ENCODE data around the gene CATSPERD.

Gene CATSPERD

DNA sequence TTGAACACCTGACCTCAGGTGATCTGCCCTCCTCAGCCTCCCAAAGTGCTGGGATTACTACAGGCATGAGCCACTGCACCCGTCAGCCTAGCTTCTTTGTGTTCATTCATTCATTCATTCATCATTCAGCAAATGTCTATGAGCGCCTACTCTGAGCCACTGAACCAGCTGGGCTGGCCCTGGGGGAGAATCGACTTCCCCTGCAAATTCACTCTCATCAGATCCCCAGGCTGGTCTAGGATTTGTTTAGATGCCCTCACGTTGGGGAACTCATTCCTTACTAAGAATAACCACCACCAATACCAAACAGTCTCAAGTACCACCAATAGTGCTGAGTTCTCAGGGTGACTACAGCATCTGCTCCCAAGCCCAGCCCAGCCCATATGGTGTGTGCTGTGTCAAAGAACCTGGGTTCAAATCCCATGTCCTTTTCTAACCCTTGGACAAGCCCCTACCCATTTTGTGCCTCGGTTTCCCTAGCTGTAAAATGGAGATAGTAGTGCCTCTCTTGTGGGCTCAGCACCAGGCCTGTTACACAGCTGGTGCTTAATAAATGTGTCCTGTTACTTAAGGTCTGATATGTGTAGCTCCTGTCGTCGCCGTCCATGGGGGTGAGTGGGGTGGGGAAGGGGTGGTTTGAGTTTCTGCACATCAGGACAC is 101.2 kb downstream of the CATSPERD start:
- H3K27ac ChIP-seq (ENCODE audit: insufficient read depth, low read length, poor library complexity, severe bottlenecking) = no peak overlapping the region
- H3K4me1 ChIP-seq (ENCODE audit: control insufficient read depth, insufficient read depth, low read length, poor library complexity, severe bottlenecking) = no peaks in the 10 kb centered on the region
- H3K27me3 ChIP-seq (replicated peaks; ENCODE audit: control insufficient read depth, insufficient read depth, low read length, poor library complexity, severe bottlenecking) = no peaks in the 10 kb centered on the region
- H3K9me3 ChIP-seq (ENCODE audit: control insufficient read depth, low read length) = no peaks in the 10 kb centered on the region
- H3K36me3 ChIP-seq (ENCODE audit: control insufficient read depth, insufficient read depth, low read length) = no peaks in the 10 kb centered on the region
- no peak for DNase-seq
- no peak overlapping the region for H3K4me3 ChIP-seq (ENCODE audit: insufficient read depth, low read depth, low read length, poor library complexity, severe bottlenecking)

DNA sequence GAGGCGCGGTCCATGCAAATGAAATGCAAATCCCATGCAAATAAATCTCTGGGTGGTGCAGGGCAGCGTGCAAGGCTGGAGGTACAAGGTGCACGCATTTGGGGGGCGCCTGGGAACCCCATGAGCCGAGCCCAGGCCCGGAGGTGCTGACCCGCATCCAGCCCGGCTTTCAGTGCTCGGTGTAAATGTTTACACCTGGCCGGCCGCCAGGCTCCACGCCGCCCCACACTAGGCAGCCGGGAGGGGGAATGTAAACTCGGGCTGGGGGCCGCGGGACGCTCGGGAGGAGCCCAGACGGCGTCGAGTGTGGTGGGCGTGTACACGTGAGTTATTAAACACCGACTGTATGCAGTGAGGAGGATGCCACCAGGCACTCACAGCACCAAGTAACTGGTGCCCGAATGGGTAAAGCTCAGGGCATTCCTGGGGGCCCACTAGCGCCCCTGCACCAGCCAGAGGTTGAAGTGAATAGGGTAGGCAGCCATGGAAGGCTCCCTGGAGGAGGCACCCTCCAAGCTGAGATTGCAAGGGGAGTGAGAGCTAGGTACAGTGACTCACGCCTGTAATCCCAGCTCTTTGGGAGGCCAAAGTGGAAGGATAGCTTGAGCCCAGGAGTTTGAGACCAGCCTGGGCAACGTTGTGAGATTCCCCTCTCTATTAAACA is 101.9 kb downstream of the CATSPERD start:
- H3K9me3 ChIP-seq (ENCODE audit: control insufficient read depth, low read length) = no peaks in the 10 kb centered on the region
- H3K27me3 ChIP-seq (replicated peaks; ENCODE audit: control insufficient read depth, insufficient read depth, low read length, poor library complexity, severe bottlenecking) = no peaks in the 10 kb centered on the region
- H3K27ac ChIP-seq (ENCODE audit: insufficient read depth, low read length, poor library complexity, severe bottlenecking) = no peak overlapping the region
- no peaks in the 10 kb centered on the region for H3K36me3 ChIP-seq (ENCODE audit: control insufficient read depth, insufficient read depth, low read length)
- no peak overlapping the region for H3K4me3 ChIP-seq (ENCODE audit: insufficient read depth, low read depth, low read length, poor library complexity, severe bottlenecking)
- no peak for DNase-seq
- no peaks in the 10 kb centered on the region for H3K4me1 ChIP-seq (ENCODE audit: control insufficient read depth, insufficient read depth, low read length, poor library complexity, severe bottlenecking)

DNA sequence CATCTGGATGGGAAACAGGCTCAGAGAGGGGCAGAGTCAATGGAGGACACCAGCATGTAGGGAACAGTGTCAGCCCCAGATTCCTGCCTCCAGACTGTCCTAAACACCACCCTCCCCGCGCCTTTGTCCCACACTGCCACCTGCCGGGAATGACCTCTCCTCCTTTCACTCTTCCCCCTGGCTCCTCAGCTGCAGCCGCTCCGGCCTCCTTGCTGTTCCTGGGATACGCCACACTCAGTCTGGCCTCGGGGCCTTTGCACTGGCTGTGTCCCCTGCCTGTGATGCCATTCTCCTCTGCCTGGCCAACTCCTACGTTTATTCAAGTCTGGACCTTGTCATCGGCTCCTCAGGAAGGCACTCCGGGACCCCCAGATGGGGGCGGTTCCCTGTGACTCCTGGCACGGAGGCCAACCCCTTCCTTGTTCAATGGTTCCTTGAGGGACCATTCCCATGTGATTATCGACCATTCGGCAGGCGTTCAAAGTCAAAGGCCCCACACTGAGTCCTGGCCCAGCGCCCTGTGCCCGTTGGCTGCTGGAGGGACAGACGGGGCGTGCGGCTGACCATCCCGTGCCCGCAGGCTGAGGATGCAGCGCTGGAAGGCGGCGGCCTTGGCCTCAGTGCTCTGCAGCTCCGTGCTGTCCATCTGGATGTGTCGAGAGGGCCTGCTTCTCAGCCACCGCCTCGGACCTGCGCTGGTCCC is 103.3 kb downstream of the CATSPERD start:
- H3K27ac ChIP-seq (ENCODE audit: insufficient read depth, low read length, poor library complexity, severe bottlenecking) = no peak overlapping the region
- no peaks in the 10 kb centered on the region for H3K9me3 ChIP-seq (ENCODE audit: control insufficient read depth, low read length)
- H3K36me3 ChIP-seq (ENCODE audit: control insufficient read depth, insufficient read depth, low read length) = no peaks in the 10 kb centered on the region
- H3K4me3 ChIP-seq (ENCODE audit: insufficient read depth, low read depth, low read length, poor library complexity, severe bottlenecking) = no peak overlapping the region
- no peak for DNase-seq
- peaks cover 6% of the 10 kb centered on the region for H3K4me1 ChIP-seq (ENCODE audit: control insufficient read depth, insufficient read depth, low read length, poor library complexity, severe bottlenecking)
- H3K27me3 ChIP-seq (replicated peaks; ENCODE audit: control insufficient read depth, insufficient read depth, low read length, poor library complexity, severe bottlenecking) = no peaks in the 10 kb centered on the region

DNA sequence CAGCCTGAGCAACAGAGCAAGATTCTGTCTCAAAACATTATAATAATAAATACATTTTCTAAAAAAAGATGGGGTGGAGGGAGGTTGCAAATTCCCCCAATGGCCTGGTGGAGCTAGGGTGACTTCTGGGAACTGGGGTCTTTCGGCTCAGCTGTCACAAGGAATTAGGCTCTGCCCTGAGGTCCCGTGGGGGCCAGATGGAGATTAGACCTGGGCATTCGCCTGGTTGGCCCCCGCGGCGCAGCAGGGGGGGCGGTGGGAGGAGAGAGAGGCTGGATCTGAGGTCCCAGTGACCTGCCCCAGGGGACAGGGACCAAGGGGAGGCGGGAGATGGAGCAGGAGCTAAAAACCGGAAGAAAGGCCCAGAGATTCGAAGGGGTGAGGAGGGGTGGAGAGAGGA is 104.3 kb downstream of the CATSPERD start:
- H3K36me3 ChIP-seq (ENCODE audit: control insufficient read depth, insufficient read depth, low read length) = no peaks in the 10 kb centered on the region
- no peak overlapping the region for H3K4me3 ChIP-seq (ENCODE audit: insufficient read depth, low read depth, low read length, poor library complexity, severe bottlenecking)
- DNase-seq = no peak
- peaks cover 12% of the 10 kb centered on the region for H3K4me1 ChIP-seq (ENCODE audit: control insufficient read depth, insufficient read depth, low read length, poor library complexity, severe bottlenecking)
- H3K27me3 ChIP-seq (replicated peaks; ENCODE audit: control insufficient read depth, insufficient read depth, low read length, poor library complexity, severe bottlenecking) = no peaks in the 10 kb centered on the region
- H3K27ac ChIP-seq (ENCODE audit: insufficient read depth, low read length, poor library complexity, severe bottlenecking) = no peak overlapping the region
- H3K9me3 ChIP-seq (ENCODE audit: control insufficient read depth, low read length) = no peaks in the 10 kb centered on the region

DNA sequence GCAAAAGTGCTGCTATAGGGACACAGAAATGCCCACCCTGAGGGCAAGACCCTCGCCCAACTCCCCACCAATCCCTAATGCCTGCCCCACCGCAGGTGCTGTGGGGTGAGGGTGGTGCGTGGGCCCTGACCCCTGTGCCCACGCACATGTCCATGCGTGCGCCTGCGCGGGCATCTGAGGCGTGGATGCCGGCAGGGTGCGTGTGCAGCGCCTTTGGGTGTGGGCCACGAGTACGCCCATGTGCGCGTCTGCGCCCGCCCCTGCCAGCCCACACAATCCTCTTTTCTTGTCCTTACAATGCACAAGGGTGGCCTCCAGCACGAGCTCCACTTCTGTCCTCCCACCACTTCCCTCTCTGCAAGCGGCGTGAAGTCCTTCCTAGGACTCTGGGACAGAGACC is 104.7 kb downstream of the CATSPERD start:
- Histone ChIP-seq H3K27ac (ENCODE audit: insufficient read depth, low read length, poor library complexity, severe bottlenecking) (no peak overlapping the region), H3K9me3 (ENCODE audit: control insufficient read depth, low read length) (no peaks in the 10 kb centered on the region), H3K36me3 (ENCODE audit: control insufficient read depth, insufficient read depth, low read length) (no peaks in the 10 kb centered on the region), H3K27me3 (replicated peaks; ENCODE audit: control insufficient read depth, insufficient read depth, low read length, poor library complexity, severe bottlenecking) (no peaks in the 10 kb centered on the region), H3K4me1 (ENCODE audit: control insufficient read depth, insufficient read depth, low read length, poor library complexity, severe bottlenecking) (peaks cover 12% of the 10 kb centered on the region), H3K4me3 (ENCODE audit: insufficient read depth, low read depth, low read length, poor library complexity, severe bottlenecking) (no peak overlapping the region)
- no peak for DNase-seq

DNA sequence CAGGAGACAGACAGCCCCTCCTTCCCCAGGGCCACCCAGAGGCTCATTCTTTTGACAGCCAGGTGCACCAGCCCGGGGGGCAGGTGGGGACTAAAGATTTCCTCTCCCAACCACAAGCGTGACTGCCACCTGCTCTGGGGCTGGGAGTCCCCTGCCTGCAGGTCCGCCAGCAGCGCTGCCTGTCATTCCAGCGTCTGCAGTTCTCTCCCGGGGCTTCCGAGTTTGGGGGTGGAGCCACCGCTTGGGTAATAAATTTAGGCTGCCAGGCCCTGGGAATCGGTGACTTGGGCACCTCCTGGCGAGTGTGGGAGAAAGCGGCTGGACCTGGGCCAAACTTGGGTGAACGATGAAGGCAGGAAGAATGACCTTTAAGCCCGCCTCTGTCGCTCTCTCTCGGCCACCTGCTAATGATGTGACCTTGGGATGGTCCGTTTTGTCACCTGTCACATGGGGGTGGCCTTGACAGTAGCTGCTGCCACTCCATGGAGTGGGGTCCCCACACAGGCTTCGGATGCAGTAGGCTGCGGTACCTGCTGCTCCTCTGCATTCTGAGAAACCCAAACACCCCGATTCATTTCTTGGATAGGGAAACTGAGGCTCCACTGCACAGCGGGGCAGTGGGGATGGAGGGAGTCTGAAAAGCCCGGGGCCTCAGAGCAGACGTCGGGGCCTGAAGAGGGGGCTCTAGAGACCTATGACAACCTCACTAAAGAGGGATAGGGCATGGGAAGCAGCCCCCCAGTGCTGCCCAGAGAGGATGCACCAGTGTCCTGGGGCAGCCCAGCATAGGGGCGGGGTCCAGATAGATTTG is 106.3 kb downstream of the CATSPERD start:
- H3K4me3 ChIP-seq (ENCODE audit: insufficient read depth, low read depth, low read length, poor library complexity, severe bottlenecking) = no peak overlapping the region
- no peaks in the 10 kb centered on the region for H3K9me3 ChIP-seq (ENCODE audit: control insufficient read depth, low read length)
- H3K27me3 ChIP-seq (replicated peaks; ENCODE audit: control insufficient read depth, insufficient read depth, low read length, poor library complexity, severe bottlenecking) = no peaks in the 10 kb centered on the region
- H3K27ac ChIP-seq (ENCODE audit: insufficient read depth, low read length, poor library complexity, severe bottlenecking) = no peak overlapping the region
- H3K4me1 ChIP-seq (ENCODE audit: control insufficient read depth, insufficient read depth, low read length, poor library complexity, severe bottlenecking) = peaks cover 12% of the 10 kb centered on the region
- no peak for DNase-seq
- no peaks in the 10 kb centered on the region for H3K36me3 ChIP-seq (ENCODE audit: control insufficient read depth, insufficient read depth, low read length)

DNA sequence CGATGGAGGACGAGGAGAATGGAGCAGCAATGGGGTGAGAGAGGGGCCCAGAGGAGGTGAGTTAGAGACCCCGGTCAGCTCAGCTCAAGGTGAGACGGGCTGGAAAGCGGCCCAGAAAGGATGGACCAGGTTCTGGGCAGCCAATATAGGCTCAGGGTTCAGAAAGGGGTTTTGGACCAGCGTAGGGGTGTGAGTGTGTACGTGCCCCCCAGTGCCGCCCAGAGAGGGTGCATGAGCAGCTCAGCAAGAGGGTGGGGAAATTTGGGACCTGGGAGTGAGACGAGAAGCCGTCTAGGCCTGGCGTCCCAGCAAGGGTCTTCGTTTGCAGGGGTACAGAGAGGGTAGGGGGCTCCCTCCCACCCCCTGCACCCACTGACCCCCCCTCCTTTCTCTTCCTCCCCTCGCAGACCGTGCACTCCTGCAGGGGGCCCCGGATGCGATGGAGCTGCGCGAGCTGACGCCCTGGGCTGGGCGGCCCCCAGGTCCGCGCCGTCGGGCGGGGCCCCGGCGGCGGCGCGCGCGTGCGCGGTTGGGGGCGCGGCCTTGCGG is 107.0 kb downstream of the CATSPERD start:
- no peak for DNase-seq
- Histone ChIP-seq H3K36me3 (ENCODE audit: control insufficient read depth, insufficient read depth, low read length) (no peaks in the 10 kb centered on the region), H3K27ac (ENCODE audit: insufficient read depth, low read length, poor library complexity, severe bottlenecking) (no peak overlapping the region), H3K4me3 (ENCODE audit: insufficient read depth, low read depth, low read length, poor library complexity, severe bottlenecking) (peak overlapping the region; percentile 27), H3K4me1 (ENCODE audit: control insufficient read depth, insufficient read depth, low read length, poor library complexity, severe bottlenecking) (peaks cover 12% of the 10 kb centered on the region), H3K9me3 (ENCODE audit: control insufficient read depth, low read length) (no peaks in the 10 kb centered on the region), H3K27me3 (replicated peaks; ENCODE audit: control insufficient read depth, insufficient read depth, low read length, poor library complexity, severe bottlenecking) (no peaks in the 10 kb centered on the region)

DNA sequence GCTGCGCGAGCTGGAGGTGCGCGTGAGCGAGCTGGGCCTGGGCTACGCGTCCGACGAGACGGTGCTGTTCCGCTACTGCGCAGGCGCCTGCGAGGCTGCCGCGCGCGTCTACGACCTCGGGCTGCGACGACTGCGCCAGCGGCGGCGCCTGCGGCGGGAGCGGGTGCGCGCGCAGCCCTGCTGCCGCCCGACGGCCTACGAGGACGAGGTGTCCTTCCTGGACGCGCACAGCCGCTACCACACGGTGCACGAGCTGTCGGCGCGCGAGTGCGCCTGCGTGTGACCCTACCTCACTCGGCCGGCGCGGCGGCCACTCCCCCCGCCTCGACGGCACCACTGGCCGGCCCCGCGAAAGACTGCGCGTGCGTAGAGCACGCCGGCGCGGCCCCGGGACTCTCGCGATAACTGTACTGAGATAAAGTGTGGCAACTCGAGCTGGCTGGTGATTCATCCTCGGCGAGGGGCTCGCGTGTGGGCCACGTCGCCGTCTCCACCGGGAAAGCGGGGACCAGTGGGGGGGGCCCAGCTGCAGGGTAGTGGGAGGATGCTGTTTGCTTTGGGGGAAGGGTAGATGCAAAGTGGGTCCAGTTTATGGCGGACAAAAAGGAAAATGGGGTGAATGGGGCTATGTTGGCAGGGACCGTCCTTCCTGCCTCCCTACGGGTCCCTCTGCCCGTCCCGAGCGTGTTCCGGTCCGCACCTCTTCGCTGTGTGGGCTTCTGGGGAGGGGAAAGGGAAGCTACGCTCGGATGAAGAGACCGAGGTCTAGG is 107.6 kb downstream of the CATSPERD start:
- peak; percentile 86 to 88 (median 88) for DNase-seq
- Histone ChIP-seq H3K9me3 (ENCODE audit: control insufficient read depth, low read length) (no peaks in the 10 kb centered on the region), H3K27ac (ENCODE audit: insufficient read depth, low read length, poor library complexity, severe bottlenecking) (peak overlapping the region; percentile 65), H3K27me3 (replicated peaks; ENCODE audit: control insufficient read depth, insufficient read depth, low read length, poor library complexity, severe bottlenecking) (no peaks in the 10 kb centered on the region), H3K36me3 (ENCODE audit: control insufficient read depth, insufficient read depth, low read length) (no peaks in the 10 kb centered on the region), H3K4me3 (ENCODE audit: insufficient read depth, low read depth, low read length, poor library complexity, severe bottlenecking) (peak overlapping the region; percentile 42), H3K4me1 (ENCODE audit: control insufficient read depth, insufficient read depth, low read length, poor library complexity, severe bottlenecking) (peaks cover 12% of the 10 kb centered on the region)

Data from effector memory CD4-positive, alpha-beta T cell (primary cell).